AG08396 (cell line): ENCODE results near the gene FGGY.
"Not testable (repeated sequence)": the region's sequence is repeated elsewhere in the genome, so short reads cannot be mapped to it uniquely, and the experiment has no call there.

ENCODE experiments used
- DNase-seq: peaks from one replicate; pipeline ENCODE4 v3.0.0; 2012; ENCODE audit warnings: low spot score, mixed read lengths

Gene FGGY

DNA sequence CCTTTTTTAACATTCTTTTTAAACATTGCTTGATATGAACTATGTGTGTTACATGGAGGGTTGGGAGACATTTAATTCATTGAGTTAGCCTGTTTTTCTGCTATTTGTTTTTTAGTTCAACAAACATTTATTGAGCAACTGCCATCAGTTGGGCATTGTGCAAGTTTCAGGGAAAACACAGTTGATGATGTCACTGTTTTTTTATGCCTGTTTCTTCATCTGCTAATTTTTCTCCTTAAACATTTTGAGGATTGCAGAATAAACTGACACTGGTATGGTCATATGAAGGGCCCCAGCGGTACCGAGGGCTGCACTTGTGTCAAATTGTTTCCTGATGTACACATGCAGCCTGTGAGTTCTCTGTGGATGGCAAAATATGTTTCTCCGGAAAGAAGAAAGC lies 253.0 kb downstream of the FGGY start:
- DNase-seq, result peak; percentile 20

DNA sequence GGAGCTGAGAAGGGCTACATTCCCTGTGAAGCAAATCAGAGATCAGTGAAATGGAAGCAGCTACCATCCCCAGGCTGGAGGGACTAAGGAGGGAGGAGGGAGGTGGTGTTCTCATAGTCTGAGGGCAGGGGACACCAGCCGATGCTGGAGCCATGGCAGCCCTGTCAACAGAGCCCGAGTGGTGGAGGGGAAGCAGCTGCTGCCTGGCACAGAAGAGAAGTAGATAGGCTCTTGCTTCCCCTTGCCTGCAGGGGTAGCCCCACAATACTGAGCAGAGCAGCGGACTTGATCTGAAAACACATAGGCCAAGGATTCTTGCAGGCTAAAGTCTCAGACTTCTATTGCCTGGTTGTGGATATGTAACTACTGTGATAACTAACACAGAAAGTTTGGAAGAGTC lies 255.1 kb downstream of the FGGY start:
- no peak for DNase-seq

DNA sequence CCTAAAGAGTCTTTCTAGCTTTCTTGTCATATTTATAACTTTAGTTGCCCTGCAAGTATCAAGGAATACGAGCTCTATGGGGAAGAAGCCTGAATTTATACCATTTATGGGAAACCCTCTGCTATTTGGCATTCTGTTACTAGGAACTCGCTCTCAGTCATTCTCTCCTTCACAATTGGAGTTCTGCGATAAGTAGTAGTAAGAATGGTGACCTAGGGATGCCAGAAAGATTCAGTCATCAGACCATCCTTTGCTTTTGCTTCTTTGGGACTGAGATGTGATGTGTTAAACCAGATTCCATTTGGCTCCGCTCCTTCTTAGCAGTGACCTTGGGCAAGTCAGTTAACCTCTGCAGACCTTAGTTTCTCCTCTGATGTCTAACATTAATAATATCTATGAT lies 256.5 kb downstream of the FGGY start:
- DNase-seq, result no peak

DNA sequence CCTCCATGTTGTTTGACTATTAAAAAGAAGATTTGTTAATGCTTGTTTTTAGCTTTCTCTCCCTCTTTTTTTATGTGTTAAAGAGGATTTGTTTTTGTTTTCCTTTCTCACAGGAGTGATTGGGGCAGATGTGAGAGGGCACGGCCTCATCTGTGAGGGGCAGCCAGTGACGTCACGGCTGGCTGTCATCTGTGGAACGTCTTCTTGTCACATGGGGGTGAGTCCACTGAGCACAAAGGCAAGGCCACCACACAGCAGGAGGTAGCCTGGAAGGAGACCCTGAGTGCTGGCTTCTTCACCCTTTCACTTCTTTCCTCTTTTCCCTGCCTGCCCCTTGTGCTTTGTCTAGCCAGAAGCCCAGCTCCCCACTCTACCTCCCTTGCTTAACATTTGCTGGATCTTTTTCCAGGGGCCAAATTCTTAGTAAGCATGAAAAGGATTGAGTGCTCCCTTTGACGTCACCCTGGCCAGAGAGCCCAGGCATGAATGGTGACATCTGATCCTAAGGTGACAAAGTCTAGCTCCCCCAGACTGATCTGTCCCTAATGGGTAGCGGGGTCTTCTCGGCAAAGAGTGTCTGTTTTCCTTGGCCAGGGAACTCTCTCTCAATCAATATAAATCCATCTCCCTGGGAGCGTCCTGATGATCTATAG lies 257.2 kb downstream of the FGGY start:
- DNase-seq, result no peak

DNA sequence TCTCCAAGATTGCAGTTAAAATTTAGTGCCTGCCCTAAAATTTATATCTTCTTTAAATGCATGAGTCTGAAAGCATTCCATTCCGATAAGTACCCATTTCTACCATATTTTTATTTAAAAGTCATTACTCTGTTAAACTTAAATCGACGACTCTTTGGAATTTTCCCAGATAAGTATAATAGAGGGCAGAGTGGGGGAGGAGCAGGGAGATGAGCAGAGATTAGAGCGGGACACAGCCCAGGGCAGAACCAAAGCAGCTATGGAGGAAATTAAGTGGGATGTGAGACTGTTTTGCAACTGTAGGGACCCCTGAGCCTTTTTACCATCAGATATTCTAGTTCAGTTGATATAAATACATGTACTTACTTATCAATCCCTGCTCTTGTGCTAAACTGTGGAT lies 257.9 kb downstream of the FGGY start:
- DNase-seq, result no peak

GRCh38 chr1:59556398-59556797 lies 259.5 kb downstream of the FGGY start:
- DNase-seq, result no peak

- no peak for DNase-seq
These were observed 260.1 kb downstream of the FGGY start for GRCh38 chr1:59556802-59557548.

DNA sequence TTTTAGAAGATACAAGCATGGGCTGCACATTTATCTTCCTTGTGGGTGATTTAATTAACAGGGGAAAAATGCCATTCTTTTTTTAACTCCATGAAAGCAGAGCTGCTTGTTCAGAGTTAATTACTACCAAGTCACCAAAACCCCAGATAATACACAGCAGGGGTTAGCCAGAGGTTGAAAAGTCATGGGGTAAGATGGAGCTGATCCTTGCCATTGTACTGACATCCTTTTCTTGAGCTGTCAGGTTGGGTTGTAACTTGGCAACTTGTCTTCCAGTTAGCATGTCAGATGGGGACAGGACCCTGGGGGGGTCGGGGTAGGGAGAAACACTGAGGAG lies 260.6 kb downstream of the FGGY start:
- DNase-seq, result no peak

- not testable (repeated sequence) for DNase-seq
These were observed 261.7 kb downstream of the FGGY start for GRCh38 chr1:59558580-59558979.

- DNase-seq, result no peak
These were observed 264.0 kb downstream of the FGGY start for GRCh38 chr1:59560807-59561450.

- no peak for DNase-seq
These were observed 264.9 kb downstream of the FGGY start for GRCh38 chr1:59561796-59562195.

- DNase-seq, result no peak
These were observed 267.4 kb downstream of the FGGY start for GRCh38 chr1:59564192-59564891.

- DNase-seq, result peak; percentile 41
These were observed 268.9 kb downstream of the FGGY start for GRCh38 chr1:59565611-59566410.

- no peak for DNase-seq
These were observed 271.5 kb downstream of the FGGY start for GRCh38 chr1:59568158-59568935.

DNA sequence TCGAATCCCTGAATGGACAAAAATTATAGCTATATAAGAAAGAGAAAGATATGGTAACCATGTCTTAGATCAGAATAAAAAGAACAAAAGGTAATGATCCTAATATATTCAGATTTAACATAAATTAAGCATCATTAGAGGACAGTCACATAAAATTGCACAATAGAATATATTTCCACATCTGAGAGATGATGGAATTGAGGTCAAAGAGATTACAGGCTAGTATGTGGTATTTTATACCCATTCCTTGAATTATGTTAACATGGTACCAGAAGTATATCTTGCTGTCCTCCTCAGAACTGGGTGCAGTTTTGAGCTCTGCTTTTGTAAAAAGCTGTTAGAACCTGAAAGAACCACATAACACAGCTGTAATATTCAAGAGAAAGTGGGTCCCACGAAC lies 272.3 kb downstream of the FGGY start:
- DNase-seq, result no peak

DNA sequence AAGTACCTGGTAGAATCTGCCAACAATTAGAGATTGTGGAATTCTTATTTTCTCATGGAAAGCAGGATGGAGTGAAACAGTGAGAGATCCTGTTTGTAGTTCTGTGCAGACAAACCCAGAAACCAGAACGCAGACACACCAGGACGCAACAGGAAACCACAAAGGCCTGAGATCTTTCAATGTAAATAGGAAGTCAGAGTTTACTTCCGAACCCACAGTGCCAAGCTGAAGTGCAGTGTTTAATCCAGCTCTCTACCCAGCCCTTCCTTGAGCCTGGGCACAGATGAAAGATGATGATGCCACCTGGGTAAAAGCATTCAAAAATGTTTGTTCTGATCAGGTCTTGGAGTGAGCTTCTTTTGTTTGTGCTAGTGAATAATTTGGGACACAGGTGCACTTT lies 273.6 kb downstream of the FGGY start:
- no peak for DNase-seq

- peak; percentile 26 for DNase-seq
These were observed 277.2 kb downstream of the FGGY start for GRCh38 chr1:59574085-59574484.

GRCh38 chr1:59577774-59578173 lies 280.9 kb downstream of the FGGY start:
- DNase-seq, result no peak

GRCh38 chr1:59579222-59579621 lies 282.3 kb downstream of the FGGY start:
- no peak for DNase-seq

- no peak for DNase-seq
These were observed 283.4 kb downstream of the FGGY start for GRCh38 chr1:59580257-59580656.

- not testable (repeated sequence) for DNase-seq
These were observed 295.5 kb downstream of the FGGY start for GRCh38 chr1:59592410-59592809.
